ENCODE data around the gene AFM. TPM values are rescaled to one million over a fixed set of nuclear protein-coding genes. Genes with fewer than 3 reads are reported as not detected.

The AFM gene
- total and polyA plus RNA-seq, 2 of the 13 experiments (the other 11 are each of a cell fraction or from before 2014, with no cell fraction given): 0.13 to 1.8 TPM

DNA sequence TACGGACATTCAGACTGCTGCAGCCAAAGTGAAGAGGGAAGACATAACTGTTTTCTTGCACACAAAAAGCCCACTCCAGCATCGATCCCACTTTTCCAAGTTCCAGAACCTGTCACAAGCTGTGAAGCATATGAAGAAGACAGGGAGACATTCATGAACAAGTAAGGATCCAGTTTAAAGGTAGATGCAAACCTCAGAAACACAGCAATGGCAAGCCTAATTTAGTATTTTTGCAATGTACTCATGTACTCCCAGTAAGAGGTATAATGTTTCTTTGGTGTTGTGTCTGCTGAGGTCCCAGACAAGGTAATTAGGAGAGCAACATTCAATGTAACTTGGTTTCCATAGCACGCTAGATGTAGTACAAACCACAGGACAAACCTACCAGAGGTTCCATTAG lies 40.9 kb upstream of the AFM start (continued):
- TF ChIP-seq KDM6A (CRISPR knock-in tag; IDR thresholded peaks at IDR 0.05; ENCODE audit: low read depth) (no peak), PHF5A (CRISPR knock-in tag; IDR thresholded peaks at IDR 0.05; ENCODE audit: low read depth, unreplicated experiment) (peak; percentile 30)
- TF ChIP-seq, protein P1, sequence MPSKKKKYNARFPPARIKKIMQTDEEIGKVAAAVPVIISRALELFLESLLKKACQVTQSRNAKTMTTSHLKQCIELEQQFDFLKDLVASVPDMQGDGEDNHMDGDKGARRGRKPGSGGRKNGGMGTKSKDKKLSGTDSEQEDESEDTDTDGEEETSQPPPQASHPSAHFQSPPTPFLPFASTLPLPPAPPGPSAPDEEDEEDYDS (CRISPR knock-in tag; IDR thresholded peaks at IDR 0.05): no peak

DNA sequence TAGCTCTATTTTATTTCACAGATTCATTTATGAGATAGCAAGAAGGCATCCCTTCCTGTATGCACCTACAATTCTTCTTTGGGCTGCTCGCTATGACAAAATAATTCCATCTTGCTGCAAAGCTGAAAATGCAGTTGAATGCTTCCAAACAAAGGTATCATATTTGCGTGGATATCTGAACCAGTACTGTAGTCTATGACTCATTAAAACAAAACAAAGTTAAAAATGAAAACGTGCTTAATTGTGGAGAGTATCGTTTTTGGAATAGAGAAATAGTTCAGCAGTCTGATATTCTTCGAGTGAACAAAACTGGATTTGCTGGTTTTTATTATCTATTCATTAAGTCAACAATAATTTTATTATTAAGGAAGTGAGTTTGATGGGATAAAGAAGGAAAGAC lies 39.3 kb upstream of the AFM start:
- peak overlapping the region; percentile 66 for H3K4me2 ChIP-seq (ENCODE audit: low read depth, low read length)
- intact Hi-C loops (cut with micrococcal nuclease; ENCODE audit: unreplicated experiment) (loop anchor here (10.0 kb wide), 1 partner anchor 213 kb away; no protein-coding TSS in a partner anchor), in situ Hi-C loops (cut with HindIII; ENCODE audit: extremely low pct_ligation_motif_present, low pct_unique_long_range_greater_than_20kb) (loop anchor here (5.0 kb wide), 1 partner anchor 100 kb away; no protein-coding TSS in a partner anchor)
- peak overlapping the region in 2 of 3 experiments; percentile 29 to 48; a peak in 3 of 6 replicates for H3K4me3 ChIP-seq (replicated peaks in 1 of 3; ENCODE audit: insufficient read depth in 1 of 3, low read depth in 2 of 3, low read length in 3 of 3)
- WGBS (ENCODE audit: low lambda C conversion rate): 51% methylated on average over 5 of the region's 5 CpGs
- ATAC-seq (no peak), FAIRE-seq (no peak), DNase-seq (ENCODE audit: low spot score) (no peak)
- peak overlapping the region; percentile 36; the same call in 1 of the 2 replicates for H3K9ac ChIP-seq (ENCODE audit: insufficient read depth, low read depth, low read length)
- POLR2A ChIA-PET: no interaction called here
- BruUV-seq (replicated peaks): no TSS peak
- H3K79me2 ChIP-seq (ENCODE audit: insufficient read depth, low read length): peaks cover 47% of the 10 kb centered on the region
- H3K27me3 ChIP-seq (ENCODE audit: control insufficient read depth in 1 of 2, insufficient read depth in 2 of 2, low read length in 2 of 2): no peaks in the 10 kb centered on the region
- CTCF ChIA-PET (ENCODE audit: low intra/inter-chr PET ratio, low total read pairs): interaction anchor here (1.3 kb wide), 1 partner anchor 100 kb away, joined by 5 read pairs; no protein-coding TSS in a partner anchor
- peaks cover 9% of the 10 kb centered on the region; the same call in 1 of the 2 replicates for H4K20me1 ChIP-seq (ENCODE audit: insufficient read depth, low read length)
- no peaks in the 10 kb centered on the region for H3K9me3 ChIP-seq (ENCODE audit: low read length)
- peaks cover 67% of the 10 kb centered on the region for H3K4me1 ChIP-seq (ENCODE audit: insufficient read depth, low read length)
- H2AFZ ChIP-seq (ENCODE audit: low read length): no peak overlapping the region
- TF ChIP-seq POLR2A (IDR thresholded peaks at IDR 0.05; ENCODE audit: insufficient read depth in 1 of 2, low read depth in 2 of 2, low read length in 2 of 2) (peak in 1 of 2 experiments; percentile 44; a peak in 1 of 4 replicates), ZFP36L2 (CRISPR knock-in tag; IDR thresholded peaks at IDR 0.05) (no peak), TBP (CRISPR knock-in tag; IDR thresholded peaks at IDR 0.05) (no peak), ZNF264 (CRISPR knock-in tag; IDR thresholded peaks at IDR 0.05) (peak; percentile 21; the same call in 1 of the 2 replicates), POLR2AphosphoS5 (IDR thresholded peaks at IDR 0.05; ENCODE audit: low read depth, low read length) (peak; percentile 76), CREB1 (IDR thresholded peaks at IDR 0.05) (no peak), CREB1 (CRISPR knock-in tag; IDR thresholded peaks at IDR 0.05) (0 out of 2 replicates have a peak, but pooled peaks have one; percentile 19), KDM5A (IDR thresholded peaks at IDR 0.05; ENCODE audit: borderline replicate concordance, low read length) (peak; percentile 26; the same call in 1 of the 2 replicates), EZH2 (conservative IDR thresholded peaks at IDR 0.05; ENCODE audit: low read depth, low read length) (no peak), BHLHE40 (IDR thresholded peaks at IDR 0.05; ENCODE audit: low read length) (no peak), NONO (IDR thresholded peaks at IDR 0.05) (no peak), NONO (CRISPR knock-in tag; conservative IDR thresholded peaks at IDR 0.05) (0 out of 2 replicates have a peak, but pooled peaks have one; percentile 31), MBD4 (IDR thresholded peaks at IDR 0.05; ENCODE audit: borderline replicate concordance, low read length) (0 out of 2 replicates have a peak, but pooled peaks have one; percentile 2), ZNF674 (CRISPR knock-in tag; IDR thresholded peaks at IDR 0.05; ENCODE audit: low read depth) (no peak), ZFAT (CRISPR knock-in tag; conservative IDR thresholded peaks at IDR 0.05) (0 out of 2 replicates have a peak, but pooled peaks have one; percentile 5), ZMYM4 (CRISPR knock-in tag; IDR thresholded peaks at IDR 0.05) (no peak)
- TF ChIP-seq, protein P2, sequence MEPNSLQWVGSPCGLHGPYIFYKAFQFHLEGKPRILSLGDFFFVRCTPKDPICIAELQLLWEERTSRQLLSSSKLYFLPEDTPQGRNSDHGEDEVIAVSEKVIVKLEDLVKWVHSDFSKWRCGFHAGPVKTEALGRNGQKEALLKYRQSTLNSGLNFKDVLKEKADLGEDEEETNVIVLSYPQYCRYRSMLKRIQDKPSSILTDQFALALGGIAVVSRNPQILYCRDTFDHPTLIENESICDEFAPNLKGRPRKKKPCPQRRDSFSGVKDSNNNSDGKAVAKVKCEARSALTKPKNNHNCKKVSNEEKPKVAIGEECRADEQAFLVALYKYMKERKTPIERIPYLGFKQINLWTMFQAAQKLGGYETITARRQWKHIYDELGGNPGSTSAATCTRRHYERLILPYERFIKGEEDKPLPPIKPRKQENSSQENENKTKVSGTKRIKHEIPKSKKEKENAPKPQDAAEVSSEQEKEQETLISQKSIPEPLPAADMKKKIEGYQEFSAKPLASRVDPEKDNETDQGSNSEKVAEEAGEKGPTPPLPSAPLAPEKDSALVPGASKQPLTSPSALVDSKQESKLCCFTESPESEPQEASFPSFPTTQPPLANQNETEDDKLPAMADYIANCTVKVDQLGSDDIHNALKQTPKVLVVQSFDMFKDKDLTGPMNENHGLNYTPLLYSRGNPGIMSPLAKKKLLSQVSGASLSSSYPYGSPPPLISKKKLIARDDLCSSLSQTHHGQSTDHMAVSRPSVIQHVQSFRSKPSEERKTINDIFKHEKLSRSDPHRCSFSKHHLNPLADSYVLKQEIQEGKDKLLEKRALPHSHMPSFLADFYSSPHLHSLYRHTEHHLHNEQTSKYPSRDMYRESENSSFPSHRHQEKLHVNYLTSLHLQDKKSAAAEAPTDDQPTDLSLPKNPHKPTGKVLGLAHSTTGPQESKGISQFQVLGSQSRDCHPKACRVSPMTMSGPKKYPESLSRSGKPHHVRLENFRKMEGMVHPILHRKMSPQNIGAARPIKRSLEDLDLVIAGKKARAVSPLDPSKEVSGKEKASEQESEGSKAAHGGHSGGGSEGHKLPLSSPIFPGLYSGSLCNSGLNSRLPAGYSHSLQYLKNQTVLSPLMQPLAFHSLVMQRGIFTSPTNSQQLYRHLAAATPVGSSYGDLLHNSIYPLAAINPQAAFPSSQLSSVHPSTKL (CRISPR knock-in tag; IDR thresholded peaks at IDR 0.05): no peak
- H3K27ac ChIP-seq (ENCODE audit: extremely low read length, insufficient read depth, low read length): peak overlapping the region; percentile 64
- H3K36me3 ChIP-seq (replicated peaks in 1 of 2; ENCODE audit: control insufficient read depth in 1 of 2, insufficient read depth in 2 of 2, low read length in 2 of 2): peaks cover 6 to 34% of the 10 kb centered on the region in 2 experiments
